ENCODE measurements around the gene TMEM72.

DNA sequence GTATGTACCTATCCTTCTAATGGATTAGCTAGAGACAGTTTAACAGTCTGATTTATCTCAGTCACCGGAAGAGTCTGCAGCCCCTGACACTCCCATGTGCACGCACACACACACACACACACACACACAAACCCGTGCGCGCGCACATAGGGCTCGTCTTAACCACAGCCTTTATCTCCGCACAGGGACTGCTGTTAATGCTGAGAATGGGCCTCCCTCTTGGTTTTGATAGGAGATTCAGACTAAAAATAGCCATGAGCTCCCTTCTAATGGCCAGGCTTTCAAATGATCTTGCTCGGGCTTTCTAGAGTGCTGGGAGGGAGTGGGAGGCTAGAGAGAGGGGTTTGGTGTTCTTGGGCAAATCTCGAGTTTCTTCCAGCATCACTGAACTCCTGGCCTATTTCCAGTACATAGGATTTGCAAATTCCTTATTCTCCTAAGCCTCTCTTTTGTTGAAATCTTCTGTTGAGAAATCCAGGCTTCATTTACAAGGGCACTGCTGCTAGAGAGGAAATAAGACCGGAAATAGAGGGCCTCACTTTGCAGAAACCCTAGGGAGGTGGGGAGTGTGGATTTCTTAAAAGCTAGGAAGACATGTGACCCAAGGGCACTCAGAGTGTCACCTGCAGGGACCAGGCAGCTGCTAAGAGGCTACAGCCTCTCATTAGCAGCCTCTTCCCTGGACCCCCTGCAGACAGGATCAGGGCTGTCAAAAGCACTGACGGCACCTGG, 2.4 kb downstream of the TMEM72 start:
- TF ChIP-seq CTCF (IDR thresholded peaks at IDR 0.05): no peak
- no peak for TF ChIP-seq EZH2 (IDR thresholded peaks at IDR 0.05; ENCODE audit: borderline replicate concordance, insufficient read depth, low read depth, low read length, poor library complexity, severe bottlenecking)

Measured in B cell (primary cell).